8988T (cell line): ENCODE data around the gene ANO5.
A peak's percentile ranks its signal among the peaks of the same experiment; 100 is the strongest.

Experiments used
- DNase-seq: peaks from one replicate; pipeline ENCODE4 v3.0.0; 2011

Gene ANO5, protein sequence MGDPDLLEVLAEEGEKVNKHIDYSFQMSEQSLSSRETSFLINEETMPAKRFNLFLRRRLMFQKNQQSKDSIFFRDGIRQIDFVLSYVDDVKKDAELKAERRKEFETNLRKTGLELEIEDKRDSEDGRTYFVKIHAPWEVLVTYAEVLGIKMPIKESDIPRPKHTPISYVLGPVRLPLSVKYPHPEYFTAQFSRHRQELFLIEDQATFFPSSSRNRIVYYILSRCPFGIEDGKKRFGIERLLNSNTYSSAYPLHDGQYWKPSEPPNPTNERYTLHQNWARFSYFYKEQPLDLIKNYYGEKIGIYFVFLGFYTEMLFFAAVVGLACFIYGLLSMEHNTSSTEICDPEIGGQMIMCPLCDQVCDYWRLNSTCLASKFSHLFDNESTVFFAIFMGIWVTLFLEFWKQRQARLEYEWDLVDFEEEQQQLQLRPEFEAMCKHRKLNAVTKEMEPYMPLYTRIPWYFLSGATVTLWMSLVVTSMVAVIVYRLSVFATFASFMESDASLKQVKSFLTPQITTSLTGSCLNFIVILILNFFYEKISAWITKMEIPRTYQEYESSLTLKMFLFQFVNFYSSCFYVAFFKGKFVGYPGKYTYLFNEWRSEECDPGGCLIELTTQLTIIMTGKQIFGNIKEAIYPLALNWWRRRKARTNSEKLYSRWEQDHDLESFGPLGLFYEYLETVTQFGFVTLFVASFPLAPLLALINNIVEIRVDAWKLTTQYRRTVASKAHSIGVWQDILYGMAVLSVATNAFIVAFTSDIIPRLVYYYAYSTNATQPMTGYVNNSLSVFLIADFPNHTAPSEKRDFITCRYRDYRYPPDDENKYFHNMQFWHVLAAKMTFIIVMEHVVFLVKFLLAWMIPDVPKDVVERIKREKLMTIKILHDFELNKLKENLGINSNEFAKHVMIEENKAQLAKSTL

DNA sequence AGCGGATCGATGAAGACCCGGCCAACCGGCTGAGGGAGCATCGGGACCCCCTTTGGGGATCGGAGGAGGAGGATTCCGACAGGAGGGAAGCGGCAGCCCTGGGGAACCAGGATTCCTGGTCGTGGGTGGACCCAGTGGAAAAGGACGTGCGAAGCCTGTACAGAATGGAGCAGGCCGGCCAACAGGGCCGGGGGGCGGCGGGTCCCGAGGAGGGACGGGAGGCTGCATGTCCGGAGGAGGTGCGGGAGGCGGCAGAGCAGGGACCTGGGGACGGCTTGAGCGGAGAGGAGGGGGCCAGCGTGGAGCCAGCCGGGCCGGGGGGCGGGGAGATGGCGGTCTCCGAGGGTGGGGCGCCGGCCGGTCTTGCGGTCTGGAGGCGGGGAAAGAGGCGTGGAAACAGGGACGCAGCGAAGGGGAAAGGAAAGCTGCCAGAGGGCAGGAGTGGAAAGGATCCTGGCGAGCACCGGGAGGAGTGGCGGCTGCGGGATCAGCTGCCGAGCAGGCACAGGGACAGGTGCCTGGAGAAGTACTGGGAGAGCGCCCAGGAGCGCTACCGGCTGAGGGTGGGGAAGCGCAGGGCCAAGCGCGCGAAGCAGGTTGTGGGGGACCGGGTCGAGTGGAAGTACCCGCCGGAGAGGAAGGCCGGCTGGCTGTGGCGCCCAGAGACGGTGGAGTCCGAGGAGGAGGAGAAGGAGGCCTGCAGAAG lies at the start of gene ANO5:
Gene ANO5, plus strand, starts transcription at position 444 of the 706 bp plus-strand sequence. CDS start 408 bp downstream, outside the sequence.
- peak; percentile 41 for DNase-seq

DNA sequence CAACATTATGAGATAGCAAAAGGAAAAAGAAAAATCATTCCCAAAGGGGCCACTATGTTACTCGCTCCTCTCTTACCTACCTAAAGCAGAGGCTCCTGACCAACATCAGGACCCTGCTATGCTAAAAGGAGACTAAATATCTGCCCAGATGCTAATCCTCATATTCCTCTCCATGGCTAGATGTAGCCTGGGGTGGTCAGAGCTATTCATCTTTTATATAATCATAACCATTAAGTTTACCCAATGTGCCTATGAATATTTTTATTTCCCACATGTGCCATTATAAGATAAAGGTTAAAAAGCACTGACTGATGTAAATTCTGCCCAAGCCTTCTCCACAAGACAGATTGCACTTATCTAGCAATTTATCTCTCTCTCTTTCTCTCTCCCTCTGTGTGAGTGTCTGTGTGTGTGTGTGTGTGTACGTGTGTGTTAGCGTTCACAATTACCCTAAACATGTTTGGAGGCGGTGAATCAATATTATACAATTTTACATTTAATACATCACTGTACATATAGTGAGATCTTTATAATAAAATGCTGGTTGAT lies 41.2 kb upstream of the ANO5 start:
- DNase-seq: no peak

DNA sequence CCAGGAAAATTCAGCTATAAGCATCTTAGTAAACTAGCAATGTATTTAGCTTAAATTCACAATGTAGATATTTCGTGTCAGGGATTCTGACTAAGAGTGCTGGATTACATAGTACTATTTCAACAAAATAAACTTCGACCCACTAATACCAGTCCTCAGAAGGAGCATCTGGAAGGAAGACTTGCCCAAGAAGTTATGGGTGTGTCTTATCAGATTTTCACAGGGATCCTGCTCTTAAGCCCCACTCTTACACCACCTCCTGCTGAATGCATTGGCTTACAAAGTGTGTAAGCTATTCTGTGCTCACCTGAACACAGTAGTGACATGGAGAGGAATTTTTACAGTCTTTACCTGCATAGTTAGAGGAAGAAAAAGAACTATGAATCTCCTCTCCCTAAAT lies 35.4 kb upstream of the ANO5 start:
- DNase-seq: no peak

DNA sequence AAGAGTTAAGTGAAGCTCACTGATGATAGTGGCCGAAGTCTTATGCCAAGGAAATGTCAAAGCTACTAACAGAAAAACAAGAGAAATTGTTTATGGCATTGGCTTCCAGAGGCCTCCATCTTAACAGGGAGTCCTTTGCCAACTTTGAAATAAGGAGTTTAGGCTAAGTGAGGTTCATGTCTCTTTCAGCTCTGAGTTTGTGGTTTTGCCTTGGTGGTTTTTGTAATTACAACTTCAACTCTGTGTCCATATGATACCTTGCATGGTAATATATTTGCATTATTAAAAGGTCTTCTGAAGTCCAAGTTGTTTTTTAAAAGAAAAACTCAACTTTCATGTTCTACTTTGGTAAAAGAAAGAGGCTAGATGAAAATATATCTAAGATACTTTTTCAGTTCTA lies 31.4 kb upstream of the ANO5 start:
- no peak for DNase-seq

DNA sequence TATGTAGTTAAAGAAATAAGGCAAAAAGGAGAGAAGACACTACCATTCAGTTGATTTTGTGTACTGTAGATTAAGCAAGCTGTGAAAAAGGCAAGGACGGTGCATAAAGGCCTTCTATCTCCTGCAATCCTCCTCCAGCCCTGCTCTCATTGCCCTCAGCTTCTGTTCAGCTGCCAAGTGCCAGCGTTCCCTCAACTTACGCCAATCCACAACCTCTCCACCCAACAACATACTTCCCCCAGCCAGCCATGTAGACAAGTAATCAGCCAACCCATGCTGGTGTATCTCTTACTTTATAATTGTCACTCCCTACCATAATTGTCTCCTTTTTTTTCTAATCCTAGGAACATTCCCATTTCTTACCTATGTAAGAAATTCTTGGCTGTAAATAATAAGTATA lies 30.1 kb upstream of the ANO5 start:
- no peak for DNase-seq

DNA sequence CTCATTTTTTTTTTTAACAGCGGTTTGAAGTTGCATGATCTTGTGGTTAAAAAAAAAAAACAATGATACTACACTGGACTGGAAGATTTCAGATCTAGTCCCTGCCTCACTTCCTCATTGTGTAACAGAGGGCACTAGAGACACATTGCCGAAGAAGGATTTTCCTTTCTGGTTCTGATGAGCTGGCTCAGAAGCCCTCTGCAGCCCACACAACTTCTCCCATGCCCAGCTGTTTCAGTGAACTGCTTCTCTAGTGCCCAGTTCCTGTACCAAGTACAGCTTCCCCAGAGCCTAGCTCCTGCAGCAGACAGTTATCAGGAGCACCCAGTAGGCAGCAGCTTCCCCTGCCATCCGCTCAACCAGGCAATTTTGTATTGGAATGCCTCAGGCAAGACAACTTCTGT lies 29.5 kb upstream of the ANO5 start:
- DNase-seq: no peak

DNA sequence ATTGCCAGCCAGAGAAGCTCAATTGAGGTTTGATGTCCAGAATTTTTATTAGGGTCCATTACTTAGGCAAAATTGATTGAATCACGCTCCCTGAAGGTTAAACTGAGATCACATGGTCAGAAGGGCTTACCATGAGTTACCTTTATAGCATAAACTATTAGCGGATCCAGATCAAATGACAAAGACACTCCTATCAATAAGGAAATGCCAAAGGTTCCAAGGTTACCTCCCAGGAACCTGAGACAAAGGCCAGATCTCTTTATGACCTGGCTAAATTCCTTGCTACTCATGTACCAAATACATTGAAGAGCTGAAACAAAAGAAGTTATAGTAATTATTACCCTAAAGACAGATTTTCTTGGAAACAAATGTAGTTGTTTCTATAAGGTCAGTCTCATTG lies 27.8 kb upstream of the ANO5 start:
- no peak for DNase-seq

DNA sequence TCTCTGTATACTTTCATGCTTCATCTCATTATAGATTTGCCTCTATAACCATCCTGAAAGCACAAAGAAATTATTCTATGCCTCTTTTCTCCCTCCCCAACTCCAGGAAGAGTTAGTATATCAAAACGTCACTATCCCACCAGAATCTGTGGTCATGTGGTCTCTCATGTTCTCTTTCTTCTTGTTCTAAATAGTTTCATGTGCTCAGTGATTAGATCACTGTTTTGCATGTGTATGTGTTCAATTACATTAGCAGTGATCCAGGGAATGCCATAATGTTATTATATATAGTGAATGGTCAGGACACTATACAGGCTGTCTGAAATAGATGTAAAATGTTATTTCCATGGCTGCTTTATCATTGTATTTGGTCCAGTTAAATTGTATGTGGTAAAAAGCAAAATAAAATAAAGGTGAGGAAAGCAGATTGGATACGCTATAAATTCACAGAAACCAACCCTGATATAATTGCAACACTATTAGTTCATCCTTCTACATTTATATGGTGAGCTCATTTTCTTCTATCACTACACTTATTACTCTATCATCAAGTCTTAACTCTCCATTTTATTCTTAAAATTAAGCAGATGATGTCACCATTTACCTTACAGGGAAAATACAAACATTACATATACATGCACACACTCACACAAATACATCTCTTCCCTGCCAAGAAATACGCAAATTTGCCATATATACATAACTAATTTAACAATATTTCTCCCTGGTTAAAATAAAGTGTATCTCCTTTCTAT lies 26.9 kb upstream of the ANO5 start:
- no peak for DNase-seq

DNA sequence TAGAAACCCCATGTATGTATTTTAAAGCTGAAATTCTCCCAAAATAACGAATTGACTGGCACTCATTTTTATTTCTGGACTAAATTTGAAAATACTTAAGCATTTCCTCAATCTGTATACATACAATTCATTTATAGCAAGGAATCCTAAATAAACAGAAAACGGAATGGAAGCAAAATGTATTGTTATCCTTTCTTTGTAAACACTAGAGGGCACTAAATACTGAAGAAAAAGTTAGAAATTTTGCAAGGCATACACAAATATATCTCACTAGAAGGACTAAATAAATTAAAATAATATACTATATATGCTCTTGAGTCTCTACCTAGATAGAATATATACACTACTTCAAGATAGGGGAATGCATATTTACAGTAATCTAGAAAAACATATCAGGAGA lies 23.1 kb upstream of the ANO5 start:
- no peak for DNase-seq

DNA sequence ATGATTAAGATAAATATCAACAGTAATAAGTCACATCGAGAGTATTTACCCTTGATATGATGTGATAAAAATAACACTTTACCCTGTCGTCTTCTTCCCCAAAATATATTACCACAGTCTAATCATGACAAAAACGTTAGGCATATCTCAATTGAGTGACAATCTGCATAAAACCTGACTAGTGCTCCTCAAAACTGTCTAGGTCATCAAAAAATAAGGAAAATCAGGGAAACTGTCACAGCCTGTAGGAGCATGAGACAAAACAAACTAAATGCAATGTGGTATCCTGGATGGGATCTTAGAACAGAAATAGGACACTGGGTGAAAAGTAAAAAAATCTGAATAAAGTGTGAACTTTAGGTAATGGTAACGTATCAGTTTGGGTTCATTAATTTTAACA lies 19.4 kb upstream of the ANO5 start:
- DNase-seq: no peak

DNA sequence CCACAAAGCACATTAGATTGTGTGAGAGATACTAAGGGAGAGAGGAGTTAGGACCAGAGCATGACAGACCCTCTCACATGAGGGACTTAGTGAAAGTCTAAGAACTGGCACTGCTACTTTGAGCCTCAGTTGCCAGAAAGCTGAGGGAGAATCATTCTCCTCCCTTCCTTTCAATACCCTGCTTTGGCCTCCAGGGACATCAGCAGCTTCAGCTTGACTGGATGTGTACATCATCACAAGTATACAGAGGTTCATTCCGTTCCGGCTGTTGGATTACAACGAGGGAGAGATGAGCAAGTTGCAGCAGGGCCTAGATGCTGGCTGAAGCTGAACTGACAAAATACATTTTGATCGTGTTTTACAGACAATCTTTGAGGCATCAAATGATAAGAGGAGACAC lies 15.7 kb upstream of the ANO5 start:
- DNase-seq: no peak

DNA sequence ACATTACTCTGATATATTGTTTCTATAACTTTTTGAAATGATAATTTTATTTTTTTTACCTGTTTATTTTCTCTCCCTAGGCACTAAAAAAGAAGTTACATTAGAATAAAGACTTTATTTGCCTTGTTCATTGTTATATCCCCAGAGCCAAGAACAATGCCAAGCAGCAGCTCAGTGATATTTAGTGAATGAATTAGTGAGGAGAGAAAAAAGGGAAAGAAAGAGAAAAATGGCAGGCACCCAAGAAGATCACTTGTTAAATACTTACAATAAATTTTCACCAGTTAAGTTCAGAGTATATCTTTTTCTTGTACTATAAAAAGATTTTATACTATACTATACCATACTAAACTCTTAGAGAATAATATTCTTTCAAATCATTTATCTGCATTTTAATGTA lies 13.3 kb upstream of the ANO5 start:
- no peak for DNase-seq

DNA sequence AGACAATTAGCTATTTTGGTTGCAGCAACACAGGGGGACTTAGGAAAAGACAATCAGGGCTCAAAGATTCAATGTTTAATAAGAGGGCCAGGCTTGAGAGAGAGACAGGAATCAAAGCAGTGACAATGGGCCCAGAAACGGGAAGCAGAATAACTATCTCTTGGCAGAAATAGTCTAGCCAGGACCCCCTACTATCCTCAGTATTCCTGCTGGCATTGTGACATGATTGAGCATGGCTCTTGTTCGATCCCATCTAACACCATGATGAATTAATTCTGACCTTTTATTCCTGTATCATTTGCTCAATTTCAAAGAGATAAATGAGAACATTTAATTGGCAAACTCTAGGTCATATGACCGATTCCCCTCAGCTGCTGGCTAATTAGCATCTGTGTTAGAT lies 12.8 kb upstream of the ANO5 start:
- DNase-seq: no peak

DNA sequence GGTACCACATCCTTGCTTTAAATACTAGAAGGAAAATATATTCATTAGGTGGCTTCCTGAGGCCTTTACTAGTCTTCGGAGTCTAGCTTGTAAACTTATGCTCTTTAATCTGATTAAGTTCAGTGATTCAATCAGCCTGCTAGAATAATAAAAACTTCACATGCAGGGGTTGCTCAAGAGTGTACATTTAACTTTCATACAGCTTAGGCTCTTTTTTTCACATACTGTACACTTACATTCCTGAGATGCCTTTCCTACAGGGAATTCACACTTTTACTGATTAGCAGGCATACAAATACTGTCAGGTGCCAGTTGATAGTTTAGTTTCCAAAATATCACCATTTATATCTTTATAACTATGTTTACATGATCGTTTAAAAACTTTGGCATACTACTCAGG lies 3.2 kb upstream of the ANO5 start:
- no peak for DNase-seq

DNA sequence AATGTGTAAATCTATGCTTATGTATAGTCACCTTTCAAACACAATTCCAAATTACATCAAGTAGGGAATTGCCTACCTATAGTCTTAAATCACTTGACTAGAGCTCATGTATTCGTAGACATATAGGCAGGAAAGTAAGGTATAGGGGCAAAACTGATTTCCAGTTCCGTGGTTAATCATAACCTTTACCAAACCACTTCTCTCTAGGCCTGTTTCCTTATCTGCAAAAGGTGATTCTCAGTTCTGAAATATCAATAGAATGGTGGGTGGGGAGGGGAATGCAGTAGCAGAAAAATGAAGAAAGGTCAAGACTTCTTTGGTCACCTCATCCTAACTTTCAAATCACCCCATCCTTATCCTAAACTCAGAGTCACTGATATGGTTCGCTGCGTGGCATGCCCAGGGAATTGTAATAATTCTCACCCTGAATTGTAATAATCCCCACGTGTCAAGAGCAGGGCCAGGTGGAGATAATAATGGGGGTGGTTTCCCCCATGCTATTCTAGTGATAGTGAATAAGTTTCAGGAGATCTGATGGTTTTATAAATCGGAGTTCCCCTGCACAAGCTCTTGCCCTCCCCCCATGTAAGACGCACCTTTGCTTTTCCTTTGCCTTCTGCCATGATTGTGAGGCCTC lies 1.9 kb upstream of the ANO5 start:
- no peak for DNase-seq

DNA sequence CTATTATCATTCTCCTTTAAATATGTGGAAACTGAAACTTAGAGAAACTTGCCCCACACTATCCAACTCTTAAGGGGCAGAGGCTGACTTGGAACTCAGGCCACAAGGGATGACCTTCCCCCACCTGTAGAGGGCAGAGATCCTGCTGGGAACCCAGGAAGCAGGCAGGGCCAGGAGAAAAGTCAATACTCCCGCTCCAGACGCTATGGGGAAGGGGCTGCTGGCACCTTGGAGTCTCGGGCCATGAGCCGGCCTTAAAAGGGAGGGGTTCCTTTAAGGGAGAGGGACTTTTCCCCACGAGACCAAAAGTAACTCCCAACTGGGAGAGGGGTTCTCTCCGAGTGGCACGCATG lies 620 bp upstream of the ANO5 start:
- DNase-seq: no peak

DNA sequence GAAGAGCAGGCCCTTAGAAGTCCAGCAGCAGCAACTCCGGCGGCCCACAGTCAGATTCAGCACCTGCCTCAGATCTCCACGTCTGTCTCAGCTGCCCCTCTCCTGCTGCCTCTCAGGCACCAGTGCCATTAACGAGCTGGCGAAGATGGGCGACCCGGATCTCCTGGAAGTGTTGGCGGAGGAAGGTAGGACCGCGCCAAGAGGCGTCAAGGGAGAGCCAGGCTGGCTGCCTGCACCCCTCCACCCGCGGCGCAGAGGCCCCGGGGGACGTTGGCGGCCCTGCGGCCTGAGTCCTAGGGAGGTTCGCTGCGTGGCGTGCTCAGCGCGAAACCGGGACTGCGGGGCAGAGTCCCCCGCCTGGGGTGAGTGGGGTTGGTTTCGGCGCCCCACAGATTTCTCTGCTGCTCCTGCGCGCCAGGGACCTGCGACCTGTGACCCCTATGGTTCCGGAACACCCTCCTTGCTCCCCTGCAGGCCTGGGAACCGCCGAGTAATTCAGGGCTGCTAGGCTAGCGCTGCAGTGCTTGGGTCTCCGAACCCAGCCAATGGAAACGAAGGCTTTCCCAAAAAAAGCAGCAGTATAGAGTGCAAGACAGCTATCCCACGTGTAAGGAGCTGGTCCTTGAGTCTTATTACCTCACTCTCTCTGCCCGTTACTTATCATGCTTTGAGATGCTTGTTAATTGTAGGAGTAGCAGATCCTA lies 615 bp downstream of the ANO5 start:
- DNase-seq: no peak

DNA sequence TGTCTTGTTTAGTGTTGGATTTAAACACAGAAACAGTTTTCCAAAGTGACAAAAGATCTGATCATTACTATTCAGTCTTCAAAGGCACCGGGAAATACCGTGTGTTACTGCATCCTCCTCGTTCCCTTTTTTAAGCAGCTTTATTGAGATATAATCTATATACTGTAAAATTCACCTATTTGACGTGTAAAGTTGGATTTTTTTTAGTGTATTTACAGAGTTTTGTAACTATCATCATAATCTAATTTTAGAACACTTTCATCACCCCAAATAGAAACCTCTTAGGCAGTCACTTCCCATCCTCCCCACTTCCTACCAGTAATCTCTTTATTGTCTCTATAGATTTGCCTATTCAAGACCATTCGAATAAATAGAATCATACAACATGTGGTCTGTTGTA lies 1.4 kb downstream of the ANO5 start:
- DNase-seq: no peak

DNA sequence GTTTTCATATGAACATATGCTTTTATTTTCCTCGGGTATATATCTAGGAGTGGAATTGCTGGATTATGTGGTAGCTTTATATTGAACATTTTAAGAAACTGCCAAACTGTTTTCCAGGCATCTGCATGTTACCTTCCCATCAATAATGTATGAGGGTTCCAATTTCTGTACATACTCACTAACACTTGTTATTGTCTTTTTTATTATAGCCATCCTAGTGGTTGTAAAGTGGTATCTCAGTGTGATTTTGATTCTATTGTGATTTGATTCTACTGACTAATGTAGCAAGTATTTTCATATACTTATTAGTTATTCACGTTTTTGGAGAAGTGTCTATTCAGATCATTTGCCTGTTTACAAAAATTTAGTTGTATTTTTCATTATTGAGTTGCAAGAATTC lies 2.0 kb downstream of the ANO5 start:
- DNase-seq: no peak

DNA sequence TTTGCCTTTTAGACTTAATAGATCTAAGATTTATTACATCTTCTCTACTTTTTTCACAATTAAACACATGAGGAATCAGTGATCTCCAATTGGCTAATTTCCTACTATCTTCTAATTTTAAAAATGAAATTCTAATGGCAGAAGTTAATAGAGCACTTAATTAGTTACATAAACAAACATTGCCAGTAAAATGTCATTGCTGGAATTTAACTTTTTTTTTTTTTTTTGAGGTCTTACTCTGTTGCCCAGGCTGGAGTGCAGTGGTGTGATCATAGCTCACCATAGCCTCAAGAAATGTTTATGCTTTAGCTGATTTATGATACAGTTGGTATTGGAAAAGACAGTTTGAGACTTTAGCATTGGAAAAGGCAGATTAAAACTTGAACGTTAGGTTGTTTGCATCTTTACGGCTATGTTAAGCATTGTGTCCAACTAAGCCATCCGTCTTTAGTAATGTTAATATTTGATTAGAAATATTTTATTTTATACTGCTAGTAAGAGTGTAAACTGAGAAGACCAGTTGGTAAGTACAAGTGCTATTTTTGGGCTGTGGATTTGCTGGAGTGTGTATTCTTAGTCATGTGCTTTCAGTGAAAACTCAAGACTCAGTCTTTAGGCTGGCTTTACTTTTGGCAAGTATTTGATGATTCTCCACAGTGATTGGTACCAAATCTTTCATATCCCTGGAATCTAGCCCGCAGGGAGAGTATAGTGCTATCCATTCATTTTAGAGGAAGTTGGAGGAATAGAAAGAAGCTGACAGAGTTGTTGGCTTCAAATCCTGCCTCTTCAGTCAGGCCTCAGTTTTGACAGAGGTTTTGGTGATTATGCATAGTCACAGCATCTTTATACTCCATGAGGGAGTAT lies 4.5 kb downstream of the ANO5 start:
- no peak for DNase-seq
